Lower leg skin (tissue), 3 donors: Measurements from ENCODE around the gene PODXL2.

ENCODE experiments used
- POLR2A ChIP-seq, 2 donors: fragments of 450-650 bp; IDR thresholded peaks; one replicate each; pipeline ENCODE4 v1.6.1; 2016 to 2017; ENCODE audit warnings: antibody characterized with exemption in 2 of 2, mild to moderate bottlenecking in 1 of 2, moderate library complexity in 1 of 2
- TF ChIP-seq, protein P1 (sequence below), 3 donors: fragments of 450-650 bp; IDR thresholded peaks; one replicate each; pipeline ENCODE4 v1.5.1; 2016; ENCODE audit warnings: antibody characterized with exemption in 3 of 3, mild to moderate bottlenecking in 3 of 3, moderate library complexity in 2 of 3

DNA sequence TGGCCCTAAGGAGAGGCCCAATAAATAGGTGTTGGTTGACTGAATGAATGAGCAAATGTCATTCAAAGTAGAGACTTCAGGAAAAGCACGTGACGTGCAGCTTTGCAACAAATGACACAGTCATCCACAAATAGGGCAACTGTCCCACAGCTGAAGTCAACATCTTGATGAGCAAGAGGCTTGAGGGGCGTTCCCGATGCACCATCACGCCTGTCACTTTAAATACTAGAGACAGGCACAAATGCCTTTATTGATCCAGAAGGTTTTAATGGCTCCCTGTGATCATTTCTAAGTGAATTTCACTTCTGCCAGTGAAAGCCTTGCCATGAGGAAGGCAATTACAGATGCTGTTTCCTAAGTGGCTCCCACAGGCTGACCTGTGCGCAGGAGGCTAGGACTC, 87.4 kb downstream of the PODXL2 start:
- no peak for TF ChIP-seq POLR2A (IDR thresholded peaks at IDR 0.05)
- TF ChIP-seq, protein P1, sequence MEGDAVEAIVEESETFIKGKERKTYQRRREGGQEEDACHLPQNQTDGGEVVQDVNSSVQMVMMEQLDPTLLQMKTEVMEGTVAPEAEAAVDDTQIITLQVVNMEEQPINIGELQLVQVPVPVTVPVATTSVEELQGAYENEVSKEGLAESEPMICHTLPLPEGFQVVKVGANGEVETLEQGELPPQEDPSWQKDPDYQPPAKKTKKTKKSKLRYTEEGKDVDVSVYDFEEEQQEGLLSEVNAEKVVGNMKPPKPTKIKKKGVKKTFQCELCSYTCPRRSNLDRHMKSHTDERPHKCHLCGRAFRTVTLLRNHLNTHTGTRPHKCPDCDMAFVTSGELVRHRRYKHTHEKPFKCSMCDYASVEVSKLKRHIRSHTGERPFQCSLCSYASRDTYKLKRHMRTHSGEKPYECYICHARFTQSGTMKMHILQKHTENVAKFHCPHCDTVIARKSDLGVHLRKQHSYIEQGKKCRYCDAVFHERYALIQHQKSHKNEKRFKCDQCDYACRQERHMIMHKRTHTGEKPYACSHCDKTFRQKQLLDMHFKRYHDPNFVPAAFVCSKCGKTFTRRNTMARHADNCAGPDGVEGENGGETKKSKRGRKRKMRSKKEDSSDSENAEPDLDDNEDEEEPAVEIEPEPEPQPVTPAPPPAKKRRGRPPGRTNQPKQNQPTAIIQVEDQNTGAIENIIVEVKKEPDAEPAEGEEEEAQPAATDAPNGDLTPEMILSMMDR (IDR thresholded peaks at IDR 0.05) = no peak
